ENCODE data around the gene RAB3D.

DNA sequence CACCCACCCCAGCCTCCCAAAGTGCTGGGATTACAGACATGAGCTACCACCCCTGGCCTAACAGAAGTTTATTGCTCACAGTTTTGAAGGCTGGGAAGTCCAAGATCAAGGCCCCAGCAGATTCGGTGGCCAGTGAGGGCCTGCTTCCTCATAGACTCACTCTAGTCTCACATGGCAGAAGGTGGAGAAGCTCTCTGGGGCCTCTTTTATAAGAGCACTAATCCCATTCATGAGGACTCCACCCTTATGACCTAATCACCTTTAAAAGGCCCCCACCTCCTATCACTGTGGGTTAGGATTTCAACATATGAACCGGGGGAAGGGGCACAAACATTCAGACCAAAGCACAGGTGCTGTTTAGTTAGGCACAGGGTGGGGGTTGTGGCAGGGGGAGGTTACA, 28.1 kb upstream of the RAB3D start:
- TF ChIP-seq, protein P1, sequence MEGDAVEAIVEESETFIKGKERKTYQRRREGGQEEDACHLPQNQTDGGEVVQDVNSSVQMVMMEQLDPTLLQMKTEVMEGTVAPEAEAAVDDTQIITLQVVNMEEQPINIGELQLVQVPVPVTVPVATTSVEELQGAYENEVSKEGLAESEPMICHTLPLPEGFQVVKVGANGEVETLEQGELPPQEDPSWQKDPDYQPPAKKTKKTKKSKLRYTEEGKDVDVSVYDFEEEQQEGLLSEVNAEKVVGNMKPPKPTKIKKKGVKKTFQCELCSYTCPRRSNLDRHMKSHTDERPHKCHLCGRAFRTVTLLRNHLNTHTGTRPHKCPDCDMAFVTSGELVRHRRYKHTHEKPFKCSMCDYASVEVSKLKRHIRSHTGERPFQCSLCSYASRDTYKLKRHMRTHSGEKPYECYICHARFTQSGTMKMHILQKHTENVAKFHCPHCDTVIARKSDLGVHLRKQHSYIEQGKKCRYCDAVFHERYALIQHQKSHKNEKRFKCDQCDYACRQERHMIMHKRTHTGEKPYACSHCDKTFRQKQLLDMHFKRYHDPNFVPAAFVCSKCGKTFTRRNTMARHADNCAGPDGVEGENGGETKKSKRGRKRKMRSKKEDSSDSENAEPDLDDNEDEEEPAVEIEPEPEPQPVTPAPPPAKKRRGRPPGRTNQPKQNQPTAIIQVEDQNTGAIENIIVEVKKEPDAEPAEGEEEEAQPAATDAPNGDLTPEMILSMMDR (IDR thresholded peaks at IDR 0.05; ENCODE audit: insufficient read depth, low read length) = no peak
- TF ChIP-seq SPI1 (IDR thresholded peaks at IDR 0.05; ENCODE audit: borderline replicate concordance, low read depth) (no peak), POLR2AphosphoS5 (IDR thresholded peaks at IDR 0.05; ENCODE audit: low read depth) (no peak), GABPA (IDR thresholded peaks at IDR 0.05; ENCODE audit: low read depth) (no peak)
- TF ChIP-seq, protein P2, sequence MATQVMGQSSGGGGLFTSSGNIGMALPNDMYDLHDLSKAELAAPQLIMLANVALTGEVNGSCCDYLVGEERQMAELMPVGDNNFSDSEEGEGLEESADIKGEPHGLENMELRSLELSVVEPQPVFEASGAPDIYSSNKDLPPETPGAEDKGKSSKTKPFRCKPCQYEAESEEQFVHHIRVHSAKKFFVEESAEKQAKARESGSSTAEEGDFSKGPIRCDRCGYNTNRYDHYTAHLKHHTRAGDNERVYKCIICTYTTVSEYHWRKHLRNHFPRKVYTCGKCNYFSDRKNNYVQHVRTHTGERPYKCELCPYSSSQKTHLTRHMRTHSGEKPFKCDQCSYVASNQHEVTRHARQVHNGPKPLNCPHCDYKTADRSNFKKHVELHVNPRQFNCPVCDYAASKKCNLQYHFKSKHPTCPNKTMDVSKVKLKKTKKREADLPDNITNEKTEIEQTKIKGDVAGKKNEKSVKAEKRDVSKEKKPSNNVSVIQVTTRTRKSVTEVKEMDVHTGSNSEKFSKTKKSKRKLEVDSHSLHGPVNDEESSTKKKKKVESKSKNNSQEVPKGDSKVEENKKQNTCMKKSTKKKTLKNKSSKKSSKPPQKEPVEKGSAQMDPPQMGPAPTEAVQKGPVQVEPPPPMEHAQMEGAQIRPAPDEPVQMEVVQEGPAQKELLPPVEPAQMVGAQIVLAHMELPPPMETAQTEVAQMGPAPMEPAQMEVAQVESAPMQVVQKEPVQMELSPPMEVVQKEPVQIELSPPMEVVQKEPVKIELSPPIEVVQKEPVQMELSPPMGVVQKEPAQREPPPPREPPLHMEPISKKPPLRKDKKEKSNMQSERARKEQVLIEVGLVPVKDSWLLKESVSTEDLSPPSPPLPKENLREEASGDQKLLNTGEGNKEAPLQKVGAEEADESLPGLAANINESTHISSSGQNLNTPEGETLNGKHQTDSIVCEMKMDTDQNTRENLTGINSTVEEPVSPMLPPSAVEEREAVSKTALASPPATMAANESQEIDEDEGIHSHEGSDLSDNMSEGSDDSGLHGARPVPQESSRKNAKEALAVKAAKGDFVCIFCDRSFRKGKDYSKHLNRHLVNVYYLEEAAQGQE (IDR thresholded peaks at IDR 0.05; ENCODE audit: insufficient replicate concordance, low read depth) = no peak

Measured in HL-60 (cell line).